Measurements from ENCODE around the gene TLE2. TPM values are rescaled to one million over a fixed set of nuclear protein-coding genes. Genes with fewer than 3 reads are reported as not detected.

TLE2 gene
- polyA plus RNA-seq, 3 donors = not detected

GRCh38 chr19:2978166-2978767 is 50.8 kb downstream of the TLE2 start:
- Mint-ChIP-seq H3K36me3 (no peaks in the 10 kb centered on the region), H3K27ac (peak overlapping the region in 1 of 7 donors; percentile 71), H3K27me3 (ENCODE audit: low read depth in 3 of 3) (peaks cover 22 to 44% (median 33%) of the 10 kb centered on the region in 3 donors), H3K9me3 (peaks cover 0 to 20% (median 9%) of the 10 kb centered on the region in 7 donors), H3K4me1 (peaks cover 35% of the 10 kb centered on the region), H3K4me3 (no peak overlapping the region)
- H3K9ac ChIP-seq (ENCODE audit: insufficient read depth, low read length, poor library complexity, severe bottlenecking) = no peak overlapping the region
- no peaks in the 10 kb centered on the region for H4K20me1 ChIP-seq (ENCODE audit: insufficient read depth, low read length)
- peaks cover 0 to 5% of the 10 kb centered on the region in 2 donors for H3K9me3 ChIP-seq (replicated peaks in 1 of 2; ENCODE audit: control insufficient read depth in 1 of 2, insufficient read depth in 1 of 2, low read length in 2 of 2)
- peaks cover 37 to 41% of the 10 kb centered on the region in 2 donors for H3K4me1 ChIP-seq (ENCODE audit: control insufficient read depth in 1 of 2, insufficient read depth in 2 of 2, low read length in 2 of 2)
- H2AFZ ChIP-seq (ENCODE audit: insufficient read depth, low read depth, low read length, poor library complexity, severe bottlenecking) = no peak overlapping the region
- no peaks in the 10 kb centered on the region for H3K79me2 ChIP-seq (ENCODE audit: insufficient read depth, low read length)
- H3K27ac ChIP-seq (ENCODE audit: low read depth in 1 of 2, low read length in 2 of 2) = no peak overlapping the region
- intact Hi-C loops (cut with micrococcal nuclease) = loop anchor here (5.0 to 10.0 kb wide), 2 partner anchors 57 to 59 kb away; no protein-coding TSS in a partner anchor
- H3K4me3 ChIP-seq (replicated peaks in 1 of 3; ENCODE audit: low read depth in 2 of 3, low read length in 3 of 3) = no peak overlapping the region
- H3K27me3 ChIP-seq (ENCODE audit: control insufficient read depth in 2 of 2, insufficient read depth in 2 of 2, low read length in 2 of 2) = peaks cover 0 to 16% of the 10 kb centered on the region in 2 donors
- TF ChIP-seq CTCF (IDR thresholded peaks at IDR 0.05) = no peak
- H3K4me2 ChIP-seq (replicated peaks; ENCODE audit: extremely low read depth, low read length, poor library complexity, severe bottlenecking) = no peak overlapping the region
- DNase-seq = no peak
- 94% methylated on average over 9 of the region's 11 CpGs for WGBS (ENCODE audit: insufficient coverage)
- no peaks in the 10 kb centered on the region for H3K36me3 ChIP-seq (replicated peaks in 1 of 2; ENCODE audit: control insufficient read depth in 1 of 2, insufficient read depth in 2 of 2, low read length in 2 of 2)

GRCh38 chr19:2977746-2978138 is 51.3 kb downstream of the TLE2 start:
- Histone ChIP-seq H3K4me3 (replicated peaks in 1 of 3; ENCODE audit: low read depth in 2 of 3, low read length in 3 of 3) (peak overlapping the region in 2 of 3 experiments; percentile 40 to 69), H3K4me1 (ENCODE audit: control insufficient read depth in 1 of 2, insufficient read depth in 2 of 2, low read length in 2 of 2) (peaks cover 37 to 39% of the 10 kb centered on the region in 2 donors), H2AFZ (ENCODE audit: insufficient read depth, low read depth, low read length, poor library complexity, severe bottlenecking) (peak overlapping the region; percentile 73), H3K27me3 (ENCODE audit: control insufficient read depth in 2 of 2, insufficient read depth in 2 of 2, low read length in 2 of 2) (peaks cover 0 to 10% of the 10 kb centered on the region in 2 donors), H3K36me3 (replicated peaks in 1 of 2; ENCODE audit: control insufficient read depth in 1 of 2, insufficient read depth in 2 of 2, low read length in 2 of 2) (no peaks in the 10 kb centered on the region), H3K4me2 (replicated peaks; ENCODE audit: extremely low read depth, low read length, poor library complexity, severe bottlenecking) (peak overlapping the region; percentile 77), H3K9ac (ENCODE audit: insufficient read depth, low read length, poor library complexity, severe bottlenecking) (no peak overlapping the region), H3K79me2 (ENCODE audit: insufficient read depth, low read length) (no peaks in the 10 kb centered on the region), H3K9me3 (replicated peaks in 1 of 2; ENCODE audit: control insufficient read depth in 1 of 2, insufficient read depth in 1 of 2, low read length in 2 of 2) (peaks cover 0 to 5% of the 10 kb centered on the region in 2 donors), H3K27ac (ENCODE audit: low read depth in 1 of 2, low read length in 2 of 2) (no peak overlapping the region), H4K20me1 (ENCODE audit: insufficient read depth, low read length) (no peaks in the 10 kb centered on the region)
- intact Hi-C loops (cut with micrococcal nuclease) = loop anchor here (5.0 to 10.0 kb wide), 2 partner anchors 57 to 60 kb away; no protein-coding TSS in a partner anchor
- Mint-ChIP-seq H3K36me3 (no peaks in the 10 kb centered on the region), H3K27ac (peak overlapping the region in 2 of 7 donors; percentile 46 to 75), H3K27me3 (ENCODE audit: low read depth in 3 of 3) (peaks cover 20 to 39% (median 31%) of the 10 kb centered on the region in 3 donors), H3K4me3 (peak overlapping the region in 1 of 2 donors; percentile 91), H3K4me1 (peaks cover 33% of the 10 kb centered on the region), H3K9me3 (peaks cover 0 to 20% (median 9%) of the 10 kb centered on the region in 7 donors)
- no peak for TF ChIP-seq CTCF (IDR thresholded peaks at IDR 0.05)
- WGBS (ENCODE audit: insufficient coverage) = 79% methylated on average over 9 of the region's 10 CpGs
- DNase-seq = no peak

Data from CD14-positive monocyte (primary cell).